H1 (cell line): ENCODE results near the gene PECR. TPM values are rescaled to one million over a fixed set of nuclear protein-coding genes. Genes with fewer than 3 reads are reported as not detected.
A peak's percentile ranks its signal among the peaks of the same experiment; 100 is the strongest.

ENCODE experiments used
- CTCF ChIA-PET: fragments of 300-600 bp; sonication (Branson Sonifier 250); formaldehyde crosslinking; loops from one replicate; lab custom pipeline; 2021; ENCODE audit not compliant: partially characterized antibody; lab: Charles Lee
- POLR2A ChIA-PET: fragments of 300-600 bp; sonication (Branson Sonifier 250); formaldehyde crosslinking; loops from one replicate; lab custom pipeline; 2021; ENCODE audit warnings: inconsistent platforms; ENCODE audit not compliant: partially characterized antibody; lab: Charles Lee
- DNase-seq, 2 experiments: peaks; one replicate each; pipeline versions ENCODE4 v3.0.0 to v3.0.0-alpha.2; 2010 to 2022; ENCODE audit warnings: low spot score in 2 of 2, low read depth in 1 of 2, mixed read lengths in 1 of 2
- FAIRE-seq: peaks from 2 replicates; lab custom pipeline; 2011; peaks lifted over from hg19 to GRCh38; lab: Jason Lieb, UNC
- H2AFZ ChIP-seq: 2 replicates; pipeline ENCODE4 v1.8.1; 2012; ENCODE audit warnings: low read length, inconsistent platforms
- H2AK5ac ChIP-seq: 2 replicates; pipeline ENCODE4 v1.6.1; 2013; ENCODE audit warnings: low read depth, low read length
- H2BK120ac ChIP-seq: replicated peaks from 2 replicates; pipeline ENCODE3; 2013; ENCODE audit warnings: low read depth, low read length, inconsistent platforms
- H2BK12ac ChIP-seq: 2 replicates; pipeline ENCODE4 v1.6.1; 2013; ENCODE audit warnings: low read depth, low read length
- H2BK15ac ChIP-seq: 2 replicates; pipeline ENCODE4 v1.6.1; 2013; ENCODE audit warnings: low read length
- H2BK20ac ChIP-seq: 2 replicates; pipeline ENCODE4 v1.6.1; 2013; ENCODE audit warnings: low read length
- H2BK5ac ChIP-seq: 2 replicates; pipeline ENCODE4 v1.6.1; 2013; ENCODE audit warnings: low read depth, low read length
- H3K14ac ChIP-seq: 2 replicates; pipeline ENCODE4 v1.6.1; 2013; ENCODE audit warnings: inconsistent platforms; ENCODE audit not compliant: insufficient read length
- H3K18ac ChIP-seq: 2 replicates; pipeline ENCODE4 v1.6.1; 2013; ENCODE audit warnings: low read length; ENCODE audit errors: extremely low read depth
- H3K23ac ChIP-seq: 2 replicates; pipeline ENCODE4 v1.6.1; 2013; ENCODE audit warnings: inconsistent platforms; ENCODE audit not compliant: insufficient read length
- H3K23me2 ChIP-seq: 2 replicates; pipeline ENCODE4 v1.6.1; 2013; ENCODE audit warnings: low read depth, low read length
- H3K27ac ChIP-seq: 2 replicates; pipeline ENCODE4 v1.6.1; 2011; ENCODE audit warnings: low read depth, low read length, inconsistent platforms
- H3K27me3 ChIP-seq, 4 experiments: replicated peaks in 1 of 4; 1 replicate in 1 of 4; 2 replicates in 3 of 4; pipeline versions ENCODE4 v1.6.1 to v1.8.1; 2011 to 2013; ENCODE audit warnings: low read length in 3 of 4, mild to moderate bottlenecking in 3 of 4, inconsistent platforms in 2 of 4, mixed read lengths in 2 of 4, moderate library complexity in 1 of 4; ENCODE audit not compliant: control insufficient read depth in 3 of 4, insufficient read depth in 3 of 4; ENCODE audit errors: extremely low read depth in 1 of 4
- H3K36me3 ChIP-seq, 4 experiments: 2 replicates each; pipeline versions ENCODE4 v1.6.1 to v1.8.1; 2011 to 2013; ENCODE audit warnings: mild to moderate bottlenecking in 4 of 4, low read length in 3 of 4, moderate library complexity in 2 of 4, control low read depth in 1 of 4, inconsistent platforms in 1 of 4; ENCODE audit not compliant: insufficient read depth in 4 of 4, control insufficient read depth in 2 of 4
- H3K4ac ChIP-seq: replicated peaks from 2 replicates; pipeline ENCODE3; 2013; ENCODE audit warnings: low read length, low read depth, mixed read lengths, inconsistent platforms; ENCODE audit not compliant: insufficient read length
- H3K4me1 ChIP-seq, 4 experiments: replicated peaks in 1 of 4; 1 replicate in 1 of 4; 2 replicates in 3 of 4; pipeline versions ENCODE4 v1.6.1 to v1.8.1; 2011 to 2013; ENCODE audit warnings: low read length in 3 of 4, inconsistent platforms in 2 of 4, mixed read lengths in 1 of 4; ENCODE audit not compliant: insufficient read depth in 4 of 4, control insufficient read depth in 3 of 4
- H3K4me2 ChIP-seq, 2 experiments: 2 replicates each; pipeline versions ENCODE4 v1.6.1 to v1.8.1; 2011 to 2013; ENCODE audit warnings: low read depth in 2 of 2, low read length in 2 of 2, control low read depth in 1 of 2, inconsistent platforms in 1 of 2, mild to moderate bottlenecking in 1 of 2; ENCODE audit not compliant: insufficient read depth in 1 of 2
- H3K4me3 ChIP-seq, 4 experiments: fragments of 200-600, 300-600 bp in 1 of 4; sonication (generic), shearing (Covaris generic), sonication (Bioruptor Twin) in 1 of 4; 2 replicates each; pipeline versions ENCODE4 v1.5.1 to v1.8.1; 2011 to 2016; ENCODE audit warnings: low read length in 4 of 4, low read depth in 3 of 4, control low read depth in 2 of 4, inconsistent platforms in 2 of 4, mild to moderate bottlenecking in 2 of 4, mixed read lengths in 1 of 4, moderate library complexity in 1 of 4; ENCODE audit not compliant: insufficient read depth in 2 of 4; ENCODE audit errors: extremely low read depth in 1 of 4
- H3K56ac ChIP-seq: replicated peaks from 2 replicates; pipeline ENCODE3; 2013; ENCODE audit warnings: low read depth, mild to moderate bottlenecking, mixed read lengths, low read length, inconsistent platforms; ENCODE audit not compliant: insufficient read length
- H3K79me1 ChIP-seq: 2 replicates; pipeline ENCODE4 v1.6.1; 2013; ENCODE audit warnings: low read depth, low read length, control low read depth
- H3K79me2 ChIP-seq, 2 experiments: 2 replicates each; pipeline versions ENCODE4 v1.6.1 to v1.8.1; 2012 to 2013; ENCODE audit warnings: low read length in 2 of 2, mild to moderate bottlenecking in 2 of 2, inconsistent platforms in 1 of 2; ENCODE audit not compliant: insufficient read depth in 2 of 2, control insufficient read depth in 1 of 2
- H3K9ac ChIP-seq, 4 experiments: replicated peaks in 1 of 4; 1 replicate in 1 of 4; 2 replicates in 3 of 4; pipeline versions ENCODE4 v1.6.1 to v1.8.1; 2011 to 2013; ENCODE audit warnings: low read depth in 3 of 4, low read length in 3 of 4, control low read depth in 2 of 4, mild to moderate bottlenecking in 2 of 4, moderate library complexity in 2 of 4, inconsistent platforms in 1 of 4; ENCODE audit errors: extremely low read depth in 1 of 4
- H3K9me3 ChIP-seq, 2 experiments: 2 replicates each; pipeline versions ENCODE4 v1.6.1 to v1.8.1; 2012 to 2013; ENCODE audit warnings: mild to moderate bottlenecking in 2 of 2, moderate library complexity in 2 of 2, control low read depth in 1 of 2, inconsistent platforms in 1 of 2, low read depth in 1 of 2, low read length in 1 of 2, mixed read lengths in 1 of 2; ENCODE audit not compliant: insufficient read depth in 2 of 2
- H4K20me1 ChIP-seq, 2 experiments: replicated peaks in 1 of 2; 2 replicates each; pipeline versions ENCODE3 to v1.8.1; 2011 to 2013; ENCODE audit warnings: inconsistent platforms in 2 of 2, low read length in 2 of 2, mild to moderate bottlenecking in 1 of 2; ENCODE audit not compliant: insufficient read depth in 2 of 2, control insufficient read depth in 1 of 2
- H4K5ac ChIP-seq: 2 replicates; pipeline ENCODE4 v1.6.1; 2013; ENCODE audit warnings: low read length, low read depth, mixed read lengths, inconsistent platforms; ENCODE audit not compliant: insufficient read length
- H4K8ac ChIP-seq: 2 replicates; pipeline ENCODE4 v1.8.0; 2013; ENCODE audit warnings: mild to moderate bottlenecking, moderate library complexity, low read length, inconsistent platforms; ENCODE audit not compliant: insufficient read depth; ENCODE audit errors: extremely low read depth
- H4K91ac ChIP-seq: replicated peaks from 2 replicates; pipeline ENCODE3; 2013; ENCODE audit warnings: low read length, mixed read lengths, inconsistent platforms; ENCODE audit not compliant: insufficient read length
- BACH1 ChIP-seq: IDR thresholded peaks from 2 replicates; pipeline ENCODE4 v1.6.1; 2012; ENCODE audit warnings: low read length, improper control_type of control experiment
- CHD2 ChIP-seq: IDR thresholded peaks from 2 replicates; pipeline ENCODE4 v1.6.1; 2012; ENCODE audit warnings: low read length, improper control_type of control experiment
- FOSL1 ChIP-seq: IDR thresholded peaks from 2 replicates; pipeline ENCODE4 v1.6.1; 2011; ENCODE audit warnings: mild to moderate bottlenecking, low read depth, low read length, moderate library complexity; ENCODE audit not compliant: insufficient read depth
- KDM1A ChIP-seq: fragments of 200-600, 300-600 bp; sonication (generic); IDR thresholded peaks from 2 replicates; pipeline ENCODE4 v1.7.1; 2016; ENCODE audit warnings: mild to moderate bottlenecking, low read length, borderline replicate concordance
- MAX ChIP-seq: IDR thresholded peaks from 2 replicates; pipeline ENCODE4 v1.6.1; 2012; ENCODE audit warnings: inconsistent platforms
- RNF2 ChIP-seq: fragments of 200-900, 300-1000 bp; sonication (generic); IDR thresholded peaks from 2 replicates; pipeline ENCODE4 v1.7.1; 2016; ENCODE audit warnings: borderline replicate concordance, low read depth, mild to moderate bottlenecking, antibody characterized with exemption, low read length; ENCODE audit not compliant: poor library complexity, severe bottlenecking; ENCODE audit errors: missing control alignments
- SIX5 ChIP-seq: IDR thresholded peaks from 2 replicates; pipeline ENCODE4 v1.6.1; 2011; ENCODE audit warnings: mild to moderate bottlenecking, low read depth, low read length
- SP1 ChIP-seq: IDR thresholded peaks from 2 replicates; pipeline ENCODE4 v1.6.1; 2011; ENCODE audit warnings: low read depth, low read length
- SRF ChIP-seq: IDR thresholded peaks from 2 replicates; pipeline ENCODE4 v1.6.1; 2011; ENCODE audit warnings: mild to moderate bottlenecking, low read depth, low read length, moderate library complexity
- SUZ12 ChIP-seq: fragments of 200-600 bp; sonication (generic); IDR thresholded peaks from 2 replicates; pipeline ENCODE4 v1.6.1; 2012; ENCODE audit warnings: mild to moderate bottlenecking, inconsistent platforms, low read length, moderate library complexity, mixed read lengths
- TEAD4 ChIP-seq: IDR thresholded peaks from 2 replicates; pipeline ENCODE4 v1.6.1; 2012; ENCODE audit warnings: low read depth, low read length, inconsistent platforms, mixed read lengths
- WGBS, 2 experiments: shearing (Covaris generic) in 1 of 2; methylation state at CpG; one replicate each; pipeline versions ENCODE4 v1.1.6 to v1.1.7; 2013 to 2015; ENCODE audit warnings: low lambda C conversion rate in 2 of 2, mixed read lengths in 2 of 2, inconsistent platforms in 1 of 2, low coverage in 1 of 2, missing lambda C conversion rate in 1 of 2; ENCODE audit not compliant: insufficient replicate concordance in 2 of 2, insufficient coverage in 1 of 2, insufficient read length in 1 of 2; ENCODE audit errors: extremely low coverage in 1 of 2, missing lambda C conversion rate in 1 of 2; 5-methylcytosine and 5-hydroxymethylcytosine counted together
- polyA plus RNA-seq, 7 experiments: library from polyadenylated mRNA; depleted of rRNA in 3 of 7; stranded (reverse) in 5 of 7; unstranded in 2 of 7; fragments of >200 nt in 5 of 7; fragments of 200-250 nt in 2 of 7; gene quantifications; 1 replicate in 5 of 7; 2 replicates in 1 of 7; 4 replicates in 1 of 7; pipeline versions ENCODE4 v1.2.1 to v1.2.3, GENCODE V29; 2011 to 2013; ENCODE audit warnings: missing spikeins in 2 of 7, mixed read lengths in 2 of 7
- total RNA-seq: library from RNA; stranded (reverse); fragmentation: NEBNext Ultra II Directional; extraction: Animal tissue kit (Norgen Biotek cat#: 25700); gene quantifications from 2 replicates; pipeline ENCODE4 v1.2.1, GENCODE V29; 2021

The PECR gene
- total and polyA plus RNA-seq, 2 of the 8 experiments (the other 6 are each of a cell fraction or from before 2014, with no cell fraction given): 15.9 to 19.2 TPM

- Histone ChIP-seq H2BK12ac (no peak overlapping the region), H4K20me1 (peaks cover 0 to 1% of the 10 kb centered on the region in 2 experiments), H2AK5ac (no peak overlapping the region), H2BK20ac (no peak overlapping the region), H4K5ac (no peak overlapping the region), H3K79me1 (no peaks in the 10 kb centered on the region; the same call in 1 of the 2 replicates), H3K9me3 (no peaks in the 10 kb centered on the region), H3K4me2 (peak overlapping the region; percentile 93), H2AFZ (no peak overlapping the region), H3K4ac (no peak overlapping the region), H3K14ac (no peak overlapping the region), H3K23me2 (peaks cover 7% of the 10 kb centered on the region), H4K91ac (no peak overlapping the region), H3K36me3 (no peaks in the 10 kb centered on the region), H3K23ac (no peak overlapping the region), H2BK15ac (no peak overlapping the region), H2BK5ac (no peak overlapping the region), H3K18ac (no peak overlapping the region), H3K27ac (no peak overlapping the region), H3K4me3 (peak overlapping the region in 2 of 4 experiments; percentile 84 to 92; a peak in 5 of 8 replicates), H2BK120ac (no peak overlapping the region), H3K56ac (no peak overlapping the region), H3K79me2 (peaks cover 0 to 16% of the 10 kb centered on the region in 2 experiments; a peak in 1 of 4 replicates), H3K4me1 (peaks cover 3 to 15% (median 14%) of the 10 kb centered on the region in 4 experiments; a peak in 5 of 7 replicates), H4K8ac (no peak overlapping the region), H3K9ac (no peak overlapping the region), H3K27me3 (no peaks in the 10 kb centered on the region)
- ChIA-PET CTCF (interaction anchor here (1.5 to 3.9 kb wide), 4 partner anchors 9 to 27 kb away, joined by 3 to 18 read pairs (median 6); partner anchors contain the start of gene XRCC5), POLR2A (interaction anchor here (1.1 to 5.6 kb wide), 9 partner anchors 10 to 417 kb away, joined by 3 to 73 read pairs (median 10); partner anchors contain the start of gene XRCC5)
- DNase-seq: no peak
- 54% methylated on average over 3 of the region's 3 CpGs; no CpG with 5 or more reads in 1 of the 2 experiments for WGBS, 2 experiments
- no peak for FAIRE-seq
- TF ChIP-seq BACH1: no peak
- TF ChIP-seq SP1: no peak
- no peak for TF ChIP-seq SUZ12
- TF ChIP-seq FOSL1: no peak
- TF ChIP-seq SRF: no peak
- no peak for TF ChIP-seq CHD2
- TF ChIP-seq MAX: no peak
- no peak for TF ChIP-seq SIX5
- no peak for TF ChIP-seq RNF2
- no peak for TF ChIP-seq TEAD4
- no peak for TF ChIP-seq KDM1A
These were observed 1.2 kb upstream of the PECR start for GRCh38 chr2:216082805-216083204.
